ENCODE results near the gene TAGLN. TPM values are rescaled to one million over a fixed set of nuclear protein-coding genes. Genes with fewer than 3 reads are reported as not detected.

The TAGLN gene
- total RNA-seq, 3 donors from 2014 or later (not counting 1 experiment from before 2014, with no cell fraction given), result 8.2 to 18.0 (median 8.3) TPM

- H3K4me1 ChIP-seq (ENCODE audit: control insufficient read depth, insufficient read depth, low read length), result peaks cover 6% of the 10 kb centered on the region
- no peaks in the 10 kb centered on the region for H3K27me3 Mint-ChIP-seq (ENCODE audit: low read depth in 2 of 2)
- no peak overlapping the region for H3K27ac Mint-ChIP-seq
- intact Hi-C loops (cut with micrococcal nuclease), result no loop called here
- no peaks in the 10 kb centered on the region for H3K9me3 ChIP-seq (ENCODE audit: control insufficient read depth, insufficient read depth, low read length)
- H3K4me3 ChIP-seq (ENCODE audit: low read length), result no peak overlapping the region
- H3K36me3 ChIP-seq (ENCODE audit: control insufficient read depth, insufficient read depth, low read length), result peaks cover 3% of the 10 kb centered on the region
- H3K4me1 Mint-ChIP-seq, result peaks cover 0 to 10% of the 10 kb centered on the region in 2 donors
- ATAC-seq (no peak), DNase-seq (no peak)
- H3K27me3 ChIP-seq (ENCODE audit: control insufficient read depth, insufficient read depth, low read length), result no peaks in the 10 kb centered on the region
- H3K36me3 Mint-ChIP-seq, result no peaks in the 10 kb centered on the region
- H3K4me3 Mint-ChIP-seq, result no peak overlapping the region
- no peak for TF ChIP-seq CTCF (IDR thresholded peaks at IDR 0.05)
- H3K9me3 Mint-ChIP-seq, result no peaks in the 10 kb centered on the region
- 95% methylated on average over 16 of the region's 17 CpGs for WGBS (ENCODE audit: insufficient coverage)
- no peak overlapping the region for H3K27ac ChIP-seq (ENCODE audit: low read length)
Measured at GRCh38 chr11:117197516-117198456, 1.4 kb upstream of the TAGLN start.

GRCh38 chr11:117198613-117199012, 557 bp upstream of the TAGLN start:
- Mint-ChIP-seq H3K4me3 (no peak overlapping the region), H3K4me1 (peaks cover 0 to 10% of the 10 kb centered on the region in 2 donors), H3K9me3 (no peaks in the 10 kb centered on the region), H3K27me3 (ENCODE audit: low read depth in 2 of 2) (no peaks in the 10 kb centered on the region), H3K27ac (no peak overlapping the region), H3K36me3 (no peaks in the 10 kb centered on the region)
- no peak overlapping the region for H3K27ac ChIP-seq (ENCODE audit: low read length)
- intact Hi-C loops (cut with micrococcal nuclease), result no loop called here
- ATAC-seq, result no peak
- TF ChIP-seq CTCF (IDR thresholded peaks at IDR 0.05), result no peak
- no peak for DNase-seq
- H3K4me3 ChIP-seq (ENCODE audit: low read length), result no peak overlapping the region
- peaks cover 6% of the 10 kb centered on the region for H3K4me1 ChIP-seq (ENCODE audit: control insufficient read depth, insufficient read depth, low read length)
- WGBS (ENCODE audit: insufficient coverage), result 100% methylated on average over 2 of the region's 4 CpGs
- H3K36me3 ChIP-seq (ENCODE audit: control insufficient read depth, insufficient read depth, low read length), result peaks cover 2% of the 10 kb centered on the region
- no peaks in the 10 kb centered on the region for H3K9me3 ChIP-seq (ENCODE audit: control insufficient read depth, insufficient read depth, low read length)
- no peaks in the 10 kb centered on the region for H3K27me3 ChIP-seq (ENCODE audit: control insufficient read depth, insufficient read depth, low read length)

GRCh38 chr11:117199916-117200812, 994 bp downstream of the TAGLN start:
- intact Hi-C loops (cut with micrococcal nuclease), result no loop called here
- Histone ChIP-seq H3K4me3 (ENCODE audit: low read length) (no peak overlapping the region), H3K36me3 (ENCODE audit: control insufficient read depth, insufficient read depth, low read length) (peaks cover 17% of the 10 kb centered on the region), H3K27me3 (ENCODE audit: control insufficient read depth, insufficient read depth, low read length) (no peaks in the 10 kb centered on the region), H3K27ac (ENCODE audit: low read length) (no peak overlapping the region), H3K9me3 (ENCODE audit: control insufficient read depth, insufficient read depth, low read length) (no peaks in the 10 kb centered on the region), H3K4me1 (ENCODE audit: control insufficient read depth, insufficient read depth, low read length) (peaks cover 6% of the 10 kb centered on the region)
- Mint-ChIP-seq H3K36me3 (peaks cover 7% of the 10 kb centered on the region), H3K9me3 (no peaks in the 10 kb centered on the region), H3K27ac (no peak overlapping the region), H3K4me1 (peaks cover 6 to 8% of the 10 kb centered on the region in 2 donors), H3K4me3 (no peak overlapping the region), H3K27me3 (ENCODE audit: low read depth in 2 of 2) (no peaks in the 10 kb centered on the region)
- TF ChIP-seq CTCF (IDR thresholded peaks at IDR 0.05), result no peak
- WGBS (ENCODE audit: insufficient coverage), result 87% methylated on average over 12 of the region's 13 CpGs
- DNase-seq, result no peak
- ATAC-seq, result no peak
